Loucy (cell line): ENCODE measurements around the gene MOV10L1.
"Not testable (repeated sequence)": the region's sequence is repeated elsewhere in the genome, so short reads cannot be mapped to it uniquely, and the experiment has no call there.

ENCODE experiments used
- H2AFZ ChIP-seq: fragments of 200-600 bp; sonication (generic); 2 replicates; pipeline ENCODE4 v1.6.0; 2016; ENCODE audit warnings: antibody characterized with exemption, mild to moderate bottlenecking, low read length, moderate library complexity
- H3F3A ChIP-seq: fragments of 200-600 bp; 2 replicates; pipeline ENCODE4 v1.6.0; 2016; ENCODE audit warnings: antibody characterized with exemption, low read depth, mild to moderate bottlenecking
- H3K27me3 ChIP-seq: fragments of 200-600 bp; sonication (generic); 2 replicates; pipeline ENCODE4 v1.6.1; 2014; ENCODE audit warnings: low read length, mild to moderate bottlenecking; ENCODE audit not compliant: insufficient read depth, poor library complexity, severe bottlenecking
- H3K36me3 ChIP-seq: fragments of 200-600 bp; sonication (generic); 2 replicates; pipeline ENCODE4 v1.6.1; 2016; ENCODE audit warnings: low read length; ENCODE audit not compliant: insufficient read depth
- H3K4me1 ChIP-seq: fragments of 200-600 bp; sonication (generic); 2 replicates; pipeline ENCODE4 v1.5.1; 2014; ENCODE audit warnings: low read length, mild to moderate bottlenecking; ENCODE audit not compliant: insufficient read depth, poor library complexity, severe bottlenecking
- H3K4me2 ChIP-seq: fragments of 200-600 bp; sonication (generic); 2 replicates; pipeline ENCODE4 v1.6.0; 2014; ENCODE audit warnings: antibody characterized with exemption, low read length, low read depth, mild to moderate bottlenecking; ENCODE audit not compliant: poor library complexity, severe bottlenecking
- H3K4me3 ChIP-seq: fragments of 200-600 bp; sonication (generic); 2 replicates; pipeline ENCODE4 v1.5.1; 2014; ENCODE audit warnings: low read length, mild to moderate bottlenecking, mixed read lengths; ENCODE audit not compliant: poor library complexity, severe bottlenecking
- H3K79me2 ChIP-seq: fragments of 200-600 bp; sonication (generic); 2 replicates; pipeline ENCODE4 v1.6.1; 2014; ENCODE audit warnings: low read length; ENCODE audit not compliant: insufficient read depth
- H3K9ac ChIP-seq: fragments of 200-600 bp; sonication (generic); 2 replicates; pipeline ENCODE4 v1.6.0; 2014; ENCODE audit warnings: mild to moderate bottlenecking, low read depth, low read length, moderate library complexity; ENCODE audit not compliant: poor library complexity, severe bottlenecking
- H3K9me2 ChIP-seq: fragments of 200-600 bp; sonication (generic); replicated peaks from 2 replicates; pipeline ENCODE4 v1.6.1; 2016; ENCODE audit warnings: low read depth, low read length, mixed read lengths
- H3K9me3 ChIP-seq: fragments of 200-600 bp; sonication (generic); 2 replicates; pipeline ENCODE4 v1.6.1; 2014; ENCODE audit warnings: mild to moderate bottlenecking, antibody characterized with exemption, low read length, low read depth; ENCODE audit not compliant: insufficient read depth
- H4K20me1 ChIP-seq: fragments of 200-600 bp; sonication (generic); 2 replicates; pipeline ENCODE4 v1.6.0; 2014; ENCODE audit warnings: antibody characterized with exemption, low read length, mild to moderate bottlenecking; ENCODE audit not compliant: insufficient read depth, poor library complexity, severe bottlenecking
- EZH2phosphoT487 ChIP-seq: fragments of 200-600 bp; IDR thresholded peaks from 2 replicates; pipeline ENCODE4 v1.6.1; 2018; ENCODE audit warnings: antibody characterized with exemption, mild to moderate bottlenecking, moderate library complexity, borderline replicate concordance
- TF ChIP-seq, protein P1 (sequence below): fragments of 200-600 bp; sonication (generic); conservative IDR thresholded peaks from 2 replicates; pipeline ENCODE4 v1.5.1; 2014; ENCODE audit warnings: mild to moderate bottlenecking, antibody characterized with exemption, low read length

MOV10L1 gene

DNA sequence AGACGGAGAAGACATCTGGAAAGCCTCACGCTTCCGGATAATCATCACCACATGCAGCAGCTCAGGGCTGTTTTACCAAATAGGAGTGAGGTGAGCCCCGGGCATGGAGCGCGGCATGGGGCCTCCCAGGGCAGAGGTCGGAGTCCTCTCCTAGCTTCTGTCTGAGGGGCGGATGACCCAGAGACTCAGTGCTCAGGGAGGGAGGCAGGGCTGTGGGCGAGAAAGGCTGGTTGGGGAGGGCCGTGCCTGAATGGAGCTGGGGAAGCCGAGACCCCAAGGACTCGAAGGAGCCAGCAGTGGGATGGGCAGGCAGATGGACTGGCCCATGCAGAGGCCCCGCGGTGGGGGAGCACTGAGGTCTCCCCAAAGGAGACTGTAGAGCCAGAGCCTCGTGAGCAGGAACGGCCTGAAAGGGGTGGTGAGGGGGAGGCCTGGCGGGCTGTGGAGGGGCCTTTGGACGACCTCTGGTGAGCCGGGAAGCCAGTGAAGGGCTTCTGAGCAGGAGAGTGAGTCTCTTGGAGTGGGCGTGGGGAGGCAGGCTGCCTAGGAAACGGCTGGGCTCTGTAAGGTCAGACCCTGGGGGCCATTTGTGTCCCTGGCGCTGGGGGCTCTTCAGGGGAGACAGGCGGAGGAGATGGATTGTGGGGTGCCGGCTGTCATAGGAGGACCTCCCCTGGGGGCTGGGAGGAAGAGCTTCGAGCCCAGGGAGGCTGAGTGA is 56.1 kb downstream of the MOV10L1 start:
- Histone ChIP-seq H3K27me3 (no peaks in the 10 kb centered on the region), H3K9ac (no peak overlapping the region), H3K4me3 (no peak overlapping the region), H4K20me1 (no peaks in the 10 kb centered on the region), H3K9me2 (no peaks in the 10 kb centered on the region), H3K9me3 (no peaks in the 10 kb centered on the region), H2AFZ (no peak overlapping the region), H3K36me3 (no peaks in the 10 kb centered on the region), H3K4me2 (no peak overlapping the region), H3K4me1 (no peaks in the 10 kb centered on the region), H3K79me2 (no peaks in the 10 kb centered on the region), H3F3A (no peaks in the 10 kb centered on the region)
- TF ChIP-seq, protein P1, sequence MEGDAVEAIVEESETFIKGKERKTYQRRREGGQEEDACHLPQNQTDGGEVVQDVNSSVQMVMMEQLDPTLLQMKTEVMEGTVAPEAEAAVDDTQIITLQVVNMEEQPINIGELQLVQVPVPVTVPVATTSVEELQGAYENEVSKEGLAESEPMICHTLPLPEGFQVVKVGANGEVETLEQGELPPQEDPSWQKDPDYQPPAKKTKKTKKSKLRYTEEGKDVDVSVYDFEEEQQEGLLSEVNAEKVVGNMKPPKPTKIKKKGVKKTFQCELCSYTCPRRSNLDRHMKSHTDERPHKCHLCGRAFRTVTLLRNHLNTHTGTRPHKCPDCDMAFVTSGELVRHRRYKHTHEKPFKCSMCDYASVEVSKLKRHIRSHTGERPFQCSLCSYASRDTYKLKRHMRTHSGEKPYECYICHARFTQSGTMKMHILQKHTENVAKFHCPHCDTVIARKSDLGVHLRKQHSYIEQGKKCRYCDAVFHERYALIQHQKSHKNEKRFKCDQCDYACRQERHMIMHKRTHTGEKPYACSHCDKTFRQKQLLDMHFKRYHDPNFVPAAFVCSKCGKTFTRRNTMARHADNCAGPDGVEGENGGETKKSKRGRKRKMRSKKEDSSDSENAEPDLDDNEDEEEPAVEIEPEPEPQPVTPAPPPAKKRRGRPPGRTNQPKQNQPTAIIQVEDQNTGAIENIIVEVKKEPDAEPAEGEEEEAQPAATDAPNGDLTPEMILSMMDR = no peak
- no peak for TF ChIP-seq EZH2phosphoT487

DNA sequence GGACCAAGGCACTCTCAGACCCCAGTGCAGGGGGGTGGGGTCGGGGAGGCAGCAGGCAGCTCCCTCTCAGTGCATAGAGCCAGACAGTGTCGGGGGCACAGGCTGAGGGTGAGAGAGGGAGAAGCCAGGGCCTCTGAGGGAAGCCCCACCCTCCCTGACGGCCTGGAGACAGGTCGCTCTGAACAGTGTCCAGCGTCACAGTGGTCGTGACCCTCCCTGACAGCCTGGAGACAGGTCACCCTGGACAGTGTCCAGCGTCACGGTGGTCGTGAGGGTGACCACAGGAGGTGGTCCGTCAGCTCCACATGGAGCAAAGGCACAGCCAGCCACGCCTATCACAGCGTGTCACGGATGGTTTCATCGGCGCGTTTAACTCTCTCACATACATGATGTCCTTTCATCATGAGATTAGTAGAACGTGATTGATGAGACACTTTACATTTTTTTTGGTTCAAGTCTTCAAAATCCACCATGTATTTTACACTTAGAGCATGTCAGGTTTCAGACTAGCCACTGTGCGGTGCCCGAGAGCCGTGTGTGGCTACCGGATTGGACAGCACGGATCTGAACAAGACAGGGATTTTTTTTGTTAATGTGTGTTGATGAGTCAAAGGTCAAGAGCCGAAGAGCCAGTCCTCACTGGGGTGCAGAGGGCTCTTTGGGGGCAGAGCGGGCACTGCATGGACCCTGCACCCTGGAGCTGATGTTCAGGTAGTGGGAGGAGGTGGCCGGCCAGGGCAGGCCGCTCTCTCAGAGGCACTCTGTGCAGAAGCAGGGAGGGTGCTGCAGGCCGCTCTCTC is 56.8 kb downstream of the MOV10L1 start:
- H4K20me1 ChIP-seq = no peaks in the 10 kb centered on the region
- H3K36me3 ChIP-seq = no peaks in the 10 kb centered on the region
- no peak overlapping the region for H2AFZ ChIP-seq
- no peak overlapping the region for H3K4me2 ChIP-seq
- H3K9ac ChIP-seq = no peak overlapping the region
- no peaks in the 10 kb centered on the region for H3K9me3 ChIP-seq
- H3K9me2 ChIP-seq = no peaks in the 10 kb centered on the region
- H3K79me2 ChIP-seq = no peaks in the 10 kb centered on the region
- no peaks in the 10 kb centered on the region for H3K4me1 ChIP-seq
- no peaks in the 10 kb centered on the region for H3F3A ChIP-seq
- no peak overlapping the region for H3K4me3 ChIP-seq
- no peak for TF ChIP-seq EZH2phosphoT487
- TF ChIP-seq, protein P1 = no peak
- H3K27me3 ChIP-seq = no peaks in the 10 kb centered on the region

DNA sequence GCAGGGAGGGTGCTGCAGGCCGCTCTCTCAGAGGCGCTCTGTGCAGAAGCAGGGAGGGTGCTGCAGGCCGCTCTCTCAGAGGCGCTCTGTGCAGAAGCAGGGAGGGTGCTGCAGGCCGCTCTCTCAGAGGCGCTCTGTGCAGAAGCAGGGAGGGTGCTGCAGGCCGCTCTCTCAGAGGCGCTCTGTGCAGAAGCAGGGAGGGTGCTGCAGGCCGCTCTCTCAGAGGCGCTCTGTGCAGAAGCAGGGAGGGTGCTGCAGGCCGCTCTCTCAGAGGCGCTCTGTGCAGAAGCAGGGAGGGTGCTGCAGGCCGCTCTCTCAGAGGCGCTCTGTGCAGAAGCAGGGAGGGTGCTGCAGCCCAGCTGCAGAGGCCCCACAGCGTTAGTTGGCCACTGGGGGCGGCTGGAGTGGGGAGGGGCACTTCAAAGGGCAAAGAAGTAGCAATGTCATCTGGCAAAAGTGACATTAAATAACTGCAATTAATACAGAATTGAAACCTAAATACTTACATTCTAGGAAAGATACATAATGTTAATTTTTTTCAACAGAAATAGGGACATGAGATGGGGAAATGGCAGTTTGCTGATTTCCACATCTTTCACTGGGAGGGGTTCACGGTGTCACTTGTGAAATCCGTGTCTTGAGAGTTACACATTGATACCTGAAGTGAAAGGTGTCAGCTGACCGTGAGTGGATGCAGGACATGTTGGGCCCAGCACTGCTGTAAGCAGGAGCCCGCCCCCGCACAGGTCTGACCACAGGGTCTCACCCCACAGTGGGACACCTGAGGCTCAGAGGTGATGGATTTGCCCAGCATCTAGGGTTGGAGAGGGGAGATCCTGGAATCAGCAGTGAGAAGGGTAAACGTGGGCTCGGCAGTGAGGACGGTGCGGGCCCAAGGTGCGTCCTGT is 57.7 kb downstream of the MOV10L1 start:
- H3K79me2 ChIP-seq, H3F3A ChIP-seq, H3K9ac ChIP-seq, H3K4me1 ChIP-seq, H3K4me2 ChIP-seq, H2AFZ ChIP-seq, H3K27me3 ChIP-seq, H3K9me2 ChIP-seq, H3K9me3 ChIP-seq, H4K20me1 ChIP-seq, H3K4me3 ChIP-seq, H3K36me3 ChIP-seq: not testable (repeated sequence)
